ENCODE results near the gene SH3BGRL3. TPM values are rescaled to one million over a fixed set of nuclear protein-coding genes. Genes with fewer than 3 reads are reported as not detected.

The SH3BGRL3 gene
- total and polyA plus RNA-seq, 2 experiments from 2014 or later, result 240 to 2,795 TPM

- H3K36me3 ChIP-seq (ENCODE audit: low read depth), result no peaks in the 10 kb centered on the region
- 86 to 92% methylated on average over 17 to 22 of the region's 22 CpGs for WGBS, 2 experiments (ENCODE audit: low coverage in 1 of 2, low lambda C conversion rate in 2 of 2, missing lambda C conversion rate in 2 of 2)
- H2AFZ ChIP-seq, result no peak overlapping the region
- H3K79me2 ChIP-seq (ENCODE audit: insufficient read depth), result no peaks in the 10 kb centered on the region
- H3K9me3 ChIP-seq (ENCODE audit: low read depth), result no peaks in the 10 kb centered on the region
- H3K9me2 ChIP-seq (ENCODE audit: insufficient read depth), result no peaks in the 10 kb centered on the region
- no peak overlapping the region for H3K4me2 ChIP-seq (ENCODE audit: unreplicated experiment)
- in situ Hi-C loops (cut with MboI), result no loop called here
- H4K20me1 ChIP-seq (ENCODE audit: insufficient read depth), result no peaks in the 10 kb centered on the region
- H3K27ac ChIP-seq, result no peak overlapping the region
- H3K9ac ChIP-seq, result no peak overlapping the region
- no peak for DNase-seq
- H3F3A ChIP-seq (ENCODE audit: insufficient read depth), result no peaks in the 10 kb centered on the region
- H3K27me3 ChIP-seq (replicated peaks; ENCODE audit: insufficient read depth), result no peaks in the 10 kb centered on the region
- no peak overlapping the region for H3K4me3 ChIP-seq
- no peak for TF ChIP-seq EZH2 (IDR thresholded peaks at IDR 0.05; ENCODE audit: insufficient read depth, poor library complexity, severe bottlenecking)
- no peak for TF ChIP-seq EZH2phosphoT487 (IDR thresholded peaks at IDR 0.05; ENCODE audit: insufficient read depth, low read depth)
- no peaks in the 10 kb centered on the region for H3K4me1 ChIP-seq (ENCODE audit: insufficient read depth)
These were observed 15.6 kb downstream of the SH3BGRL3 start for GRCh38 chr1:26295194-26296138.

GRCh38 chr1:26296340-26297056, 16.6 kb downstream of the SH3BGRL3 start:
- Histone ChIP-seq H3K4me2 (ENCODE audit: unreplicated experiment) (no peak overlapping the region), H3K27me3 (replicated peaks; ENCODE audit: insufficient read depth) (no peaks in the 10 kb centered on the region), H3K9me3 (ENCODE audit: low read depth) (no peaks in the 10 kb centered on the region), H3K4me1 (ENCODE audit: insufficient read depth) (no peaks in the 10 kb centered on the region), H3F3A (ENCODE audit: insufficient read depth) (no peaks in the 10 kb centered on the region), H3K9ac (no peak overlapping the region), H2AFZ (no peak overlapping the region), H3K27ac (no peak overlapping the region), H3K79me2 (ENCODE audit: insufficient read depth) (no peaks in the 10 kb centered on the region), H4K20me1 (ENCODE audit: insufficient read depth) (no peaks in the 10 kb centered on the region), H3K4me3 (no peak overlapping the region), H3K9me2 (ENCODE audit: insufficient read depth) (no peaks in the 10 kb centered on the region), H3K36me3 (ENCODE audit: low read depth) (no peaks in the 10 kb centered on the region)
- no peak for TF ChIP-seq EZH2 (IDR thresholded peaks at IDR 0.05; ENCODE audit: insufficient read depth, poor library complexity, severe bottlenecking)
- no peak for TF ChIP-seq EZH2phosphoT487 (IDR thresholded peaks at IDR 0.05; ENCODE audit: insufficient read depth, low read depth)
- in situ Hi-C loops (cut with MboI), result no loop called here
- 90 to 91% methylated on average over 15 to 16 of the region's 16 CpGs for WGBS, 2 experiments (ENCODE audit: low coverage in 1 of 2, low lambda C conversion rate in 2 of 2, missing lambda C conversion rate in 2 of 2)
- no peak for DNase-seq

DNA sequence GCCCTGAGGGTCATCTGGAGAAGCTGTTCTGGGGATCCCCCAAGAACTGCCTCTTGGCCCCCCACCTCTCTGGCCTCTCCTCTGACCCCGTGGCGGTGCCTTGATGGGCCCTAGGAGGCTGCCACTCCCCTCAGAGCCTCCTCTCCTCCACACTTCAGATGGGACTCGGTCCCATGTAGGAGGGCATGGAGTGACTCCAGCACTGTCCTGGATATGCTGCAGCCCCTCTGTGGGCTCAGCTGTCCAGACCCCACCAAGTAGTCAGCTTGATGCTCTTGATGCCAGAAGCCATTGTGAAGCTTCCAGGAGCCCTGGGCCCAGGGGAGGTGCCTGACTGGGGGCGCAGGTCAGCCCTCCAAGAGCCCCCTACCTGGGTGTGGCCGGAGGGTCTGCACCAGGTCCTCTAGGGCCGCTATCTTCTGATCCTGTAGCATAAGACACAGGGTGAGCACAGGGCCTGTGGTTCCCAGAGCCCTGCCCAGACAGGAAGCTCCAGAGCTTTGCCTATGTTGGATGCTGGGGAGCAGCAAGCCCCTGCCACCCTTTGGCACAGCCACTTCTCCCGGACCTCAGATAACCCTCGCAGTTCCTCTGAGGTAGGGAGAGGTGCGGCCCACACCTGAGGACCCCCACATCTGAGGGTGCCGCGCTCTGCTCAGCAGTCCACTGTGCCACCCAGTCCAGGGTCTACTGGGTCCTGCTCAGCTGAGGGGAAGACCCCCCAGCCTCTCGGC, 17.3 kb downstream of the SH3BGRL3 start:
- in situ Hi-C loops (cut with MboI), result no loop called here
- H3K79me2 ChIP-seq (ENCODE audit: insufficient read depth), result no peaks in the 10 kb centered on the region
- no peaks in the 10 kb centered on the region for H4K20me1 ChIP-seq (ENCODE audit: insufficient read depth)

DNA sequence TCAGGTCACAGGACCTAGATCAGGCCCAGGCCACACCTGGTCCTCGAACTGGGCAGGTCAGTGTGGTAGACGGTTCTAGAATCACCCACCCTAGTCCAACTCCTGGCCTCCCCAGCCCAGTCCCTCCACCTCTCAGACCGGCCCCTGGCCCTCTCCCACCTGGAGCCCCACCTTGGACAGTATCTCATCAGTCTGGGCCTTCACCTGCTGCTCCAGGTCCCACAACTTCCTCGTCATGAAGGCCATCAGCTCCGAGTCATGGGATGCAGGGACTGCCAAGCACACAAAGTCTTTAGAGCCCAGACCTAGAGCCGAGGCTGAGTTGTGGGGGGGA, 17.9 kb downstream of the SH3BGRL3 start:
- Histone ChIP-seq H3F3A (ENCODE audit: insufficient read depth) (peaks cover 5% of the 10 kb centered on the region; the same call in 1 of the 2 replicates), H3K9me3 (ENCODE audit: low read depth) (no peaks in the 10 kb centered on the region), H3K27ac (no peak overlapping the region), H3K9ac (no peak overlapping the region), H3K4me2 (ENCODE audit: unreplicated experiment) (no peak overlapping the region), H3K36me3 (ENCODE audit: low read depth) (no peaks in the 10 kb centered on the region), H3K9me2 (ENCODE audit: insufficient read depth) (no peaks in the 10 kb centered on the region), H3K79me2 (ENCODE audit: insufficient read depth) (no peaks in the 10 kb centered on the region), H3K4me3 (no peak overlapping the region), H3K27me3 (replicated peaks; ENCODE audit: insufficient read depth) (no peaks in the 10 kb centered on the region), H3K4me1 (ENCODE audit: insufficient read depth) (peaks cover 3% of the 10 kb centered on the region), H2AFZ (no peak overlapping the region), H4K20me1 (ENCODE audit: insufficient read depth) (no peaks in the 10 kb centered on the region)
- no peak for DNase-seq
- in situ Hi-C loops (cut with MboI), result no loop called here
- 74 to 97% methylated on average over 4 to 6 of the region's 6 CpGs for WGBS, 2 experiments (ENCODE audit: low coverage in 1 of 2, low lambda C conversion rate in 2 of 2, missing lambda C conversion rate in 2 of 2)
- no peak for TF ChIP-seq EZH2phosphoT487 (IDR thresholded peaks at IDR 0.05; ENCODE audit: insufficient read depth, low read depth)
- TF ChIP-seq EZH2 (IDR thresholded peaks at IDR 0.05; ENCODE audit: insufficient read depth, poor library complexity, severe bottlenecking), result no peak

More for the DNA sequence above, 17.3 kb downstream of the SH3BGRL3 start:
- no peaks in the 10 kb centered on the region for H3K9me3 ChIP-seq (ENCODE audit: low read depth)
- 91 to 98% methylated on average over 12 of the region's 12 CpGs for whole genome bisulfite sequencing, 2 experiments (ENCODE audit: low coverage in 1 of 2, low lambda C conversion rate in 2 of 2, missing lambda C conversion rate in 2 of 2)
- TF ChIP-seq EZH2phosphoT487 (IDR thresholded peaks at IDR 0.05; ENCODE audit: insufficient read depth, low read depth) (no peak), EZH2 (IDR thresholded peaks at IDR 0.05; ENCODE audit: insufficient read depth, poor library complexity, severe bottlenecking) (no peak)
- DNase-seq, result no peak
- no peak overlapping the region for H3K9ac ChIP-seq
- no peak overlapping the region for H3K27ac ChIP-seq
- H3K4me2 ChIP-seq (ENCODE audit: unreplicated experiment), result no peak overlapping the region
- no peaks in the 10 kb centered on the region for H3F3A ChIP-seq (ENCODE audit: insufficient read depth)
- no peaks in the 10 kb centered on the region for H3K9me2 ChIP-seq (ENCODE audit: insufficient read depth)
- H3K27me3 ChIP-seq (replicated peaks; ENCODE audit: insufficient read depth), result no peaks in the 10 kb centered on the region
- H3K4me1 ChIP-seq (ENCODE audit: insufficient read depth), result no peaks in the 10 kb centered on the region
- H3K36me3 ChIP-seq (ENCODE audit: low read depth), result no peaks in the 10 kb centered on the region
- no peak overlapping the region for H2AFZ ChIP-seq
- H3K4me3 ChIP-seq, result no peak overlapping the region

Data from GM23248 (cell line).